Epithelial cell of esophagus (primary cell): ENCODE measurements around the gene ZKSCAN4.

Experiments
- DNase-seq: peaks from one replicate; pipeline ENCODE4 v3.0.0; 2010; ENCODE audit warnings: low read depth
- H3K4me3 ChIP-seq: 2 replicates; pipeline ENCODE4 v1.5.1; 2011; ENCODE audit warnings: mild to moderate bottlenecking, low read length, control low read depth
- CTCF ChIP-seq: IDR thresholded peaks from 2 replicates; pipeline ENCODE4 v1.5.1; 2011; ENCODE audit warnings: low read depth, mild to moderate bottlenecking, low read length, control low read depth, inconsistent platforms; ENCODE audit not compliant: insufficient read depth; ENCODE audit errors: missing control alignments

Gene ZKSCAN4

GRCh38 chr6:28266563-28266961 lies 14.5 kb upstream of the ZKSCAN4 start:
- no peak for TF ChIP-seq CTCF
- DNase-seq: no peak

GRCh38 chr6:28264834-28265401 lies 12.8 kb upstream of the ZKSCAN4 start:
- DNase-seq: no peak
- no peak overlapping the region for H3K4me3 ChIP-seq
- TF ChIP-seq CTCF: no peak

More at GRCh38 chr6:28266563-28266961, 14.5 kb upstream of the ZKSCAN4 start:
- peak overlapping the region; percentile 81 for H3K4me3 ChIP-seq

- TF ChIP-seq CTCF: no peak
- DNase-seq: no peak
- no peak overlapping the region for H3K4me3 ChIP-seq
These were observed 11.9 kb upstream of the ZKSCAN4 start for GRCh38 chr6:28263922-28264321.

- TF ChIP-seq CTCF: no peak
- peak; percentile 64 for DNase-seq
- peak within 1 kb of the TSS; percentile 51 for H3K4me3 ChIP-seq
These were observed 7.1 kb upstream of the ZKSCAN4 start, which contains the start of gene NKAPL for GRCh38 chr6:28258877-28259777. Gene NKAPL (plus strand): TSS chr6:28259297. CDS start chr6:28259372, 75 bp downstream.

- no peak for DNase-seq
- no peak for TF ChIP-seq CTCF
- no peak overlapping the region for H3K4me3 ChIP-seq
These were observed 5.0 kb upstream of the ZKSCAN4 start for GRCh38 chr6:28257042-28257441.

GRCh38 chr6:28254121-28254519 lies 2.1 kb upstream of the ZKSCAN4 start:
- no peak for TF ChIP-seq CTCF
- no peak overlapping the region for H3K4me3 ChIP-seq
- DNase-seq: no peak
